B cell (primary cell): ENCODE data around the gene IFNLR1.

Source experiments
- CTCF ChIP-seq: fragments of 200-600 bp; IDR thresholded peaks from one replicate; pipeline ENCODE4 v1.8.0; 2022; ENCODE audit warnings: antibody characterized with exemption, mild to moderate bottlenecking
- EZH2 ChIP-seq: IDR thresholded peaks from 2 replicates; pipeline ENCODE4 v1.6.1; 2012; ENCODE audit warnings: borderline replicate concordance, low read depth, mild to moderate bottlenecking, moderate library complexity, low read length; ENCODE audit not compliant: insufficient read depth, poor library complexity, severe bottlenecking

- TF ChIP-seq CTCF (no peak), EZH2 (no peak)
Observed at GRCh38 chr1:24104854-24105253, 82.2 kb downstream of the IFNLR1 start.
